Mammary epithelial cell (primary cell): ENCODE measurements around the gene FLACC1.

Experiments
- CTCF ChIP-seq, 2 donors: IDR thresholded peaks in 1 of 2; conservative IDR thresholded peaks in 1 of 2; 2 replicates each; pipeline ENCODE4 v1.5.1; 2011 to 2012; ENCODE audit warnings: inconsistent platforms in 2 of 2, low read length in 2 of 2, mild to moderate bottlenecking in 2 of 2, control low read depth in 1 of 2, low read depth in 1 of 2; ENCODE audit not compliant: insufficient read depth in 1 of 2; ENCODE audit errors: extremely low read depth in 1 of 2
- EZH2 ChIP-seq: IDR thresholded peaks from 2 replicates; pipeline ENCODE4 v1.6.1; 2012; ENCODE audit warnings: low read length, inconsistent platforms, borderline replicate concordance

GRCh38 chr2:201256082-201256481, 101.1 kb downstream of the FLACC1 start:
- TF ChIP-seq CTCF (conservative IDR thresholded peaks at IDR 0.05 in 1 of 2, IDR thresholded peaks at IDR 0.05 in 1 of 2; ENCODE audit: extremely low read depth in 1 of 2, insufficient read depth in 1 of 2, low read depth in 1 of 2, low read length in 2 of 2) (no peak), EZH2 (no peak)
